GM21423 (cell line): Measurements from ENCODE around the gene NPC1L1.

Source experiments
- ATAC-seq: cut with Tn5 transposase; IDR thresholded peaks from one replicate; pipeline ENCODE4 v1.9.1; 2021; ENCODE audit warnings: mild to moderate bottlenecking, moderate library complexity; ENCODE audit not compliant: unreplicated experiment

Gene NPC1L1

GRCh38 chr7:44541028-44541869 lies at the start of gene NPC1L1:
NPC1L1 (minus strand) TSS chr7:44541330; CDS start chr7:44541259, 71 bp downstream.
- no peak for ATAC-seq

- ATAC-seq = no peak
Observed at GRCh38 chr7:44590910-44591309, 49.8 kb upstream of the NPC1L1 start.

DNA sequence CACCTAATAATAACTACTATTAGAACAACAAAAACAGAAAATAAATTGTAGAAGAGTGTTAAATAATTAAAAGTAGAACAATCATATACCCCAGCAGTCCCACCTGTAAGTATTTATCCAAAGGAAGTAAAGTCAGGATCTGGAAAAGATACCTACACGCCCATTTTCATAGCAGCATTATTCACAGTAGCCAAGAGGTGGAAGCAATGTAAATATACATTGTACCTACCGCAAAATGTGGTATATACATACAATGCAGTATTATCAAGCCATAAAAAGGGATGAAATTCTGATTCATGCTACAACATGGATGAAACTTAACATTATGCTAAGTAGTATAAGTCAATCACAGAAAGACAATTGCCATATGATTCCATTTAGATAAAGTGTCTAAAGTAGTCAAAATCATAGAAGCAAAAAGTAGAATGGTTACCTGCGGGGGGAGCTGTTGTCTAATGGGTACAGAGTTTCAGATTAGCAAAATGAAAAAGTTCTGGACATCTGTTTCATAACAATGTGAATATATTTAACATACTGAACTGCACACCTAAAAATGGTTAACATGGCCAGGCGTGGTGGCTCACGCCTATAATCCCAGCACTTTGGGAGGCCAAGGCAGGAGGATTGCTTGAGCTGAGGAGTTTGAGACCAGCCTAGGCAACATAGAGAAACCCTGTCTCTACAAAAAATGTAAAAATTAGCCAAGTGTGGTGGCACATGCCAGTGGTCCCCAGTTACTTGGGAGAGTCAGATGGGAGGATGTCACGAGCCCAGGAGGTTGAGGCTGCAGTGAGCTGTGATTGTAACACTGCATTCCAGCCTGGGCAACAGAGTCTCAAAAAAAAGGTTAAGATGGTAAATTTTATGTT lies 46.9 kb upstream of the NPC1L1 start:
- ATAC-seq = no peak

DNA sequence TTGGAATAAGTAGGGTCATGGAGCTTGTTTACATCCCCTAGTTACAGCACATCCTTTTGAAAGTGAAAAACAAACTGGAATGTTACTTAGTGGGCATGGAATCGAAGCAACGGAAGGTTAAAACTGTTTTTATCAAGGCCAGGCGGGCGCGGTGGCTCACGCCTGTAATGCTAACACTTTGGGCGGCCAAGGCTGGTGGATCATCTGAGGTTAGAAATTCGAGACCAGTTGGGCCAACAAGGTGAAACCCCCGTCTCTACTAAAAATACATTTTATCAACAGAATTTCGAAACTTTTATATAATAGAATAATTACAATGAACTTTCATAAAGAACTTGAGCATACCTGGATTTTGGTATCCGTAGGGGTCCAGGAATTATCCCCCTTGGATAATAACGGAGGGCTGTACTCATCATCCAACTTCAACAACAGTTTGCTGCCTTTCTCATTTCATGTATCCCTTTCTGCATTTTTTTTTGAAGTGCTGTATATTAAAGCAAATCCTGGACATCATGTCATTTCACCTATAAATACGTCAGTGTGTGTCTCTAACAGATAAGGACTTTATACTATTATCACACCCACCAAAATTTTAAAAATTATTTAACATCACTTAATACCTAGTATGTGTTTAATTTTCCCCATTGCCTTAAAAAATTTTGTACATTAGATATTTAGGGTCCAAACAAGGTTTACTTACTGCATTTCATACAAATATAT lies 42.2 kb upstream of the NPC1L1 start:
- no peak for ATAC-seq

DNA sequence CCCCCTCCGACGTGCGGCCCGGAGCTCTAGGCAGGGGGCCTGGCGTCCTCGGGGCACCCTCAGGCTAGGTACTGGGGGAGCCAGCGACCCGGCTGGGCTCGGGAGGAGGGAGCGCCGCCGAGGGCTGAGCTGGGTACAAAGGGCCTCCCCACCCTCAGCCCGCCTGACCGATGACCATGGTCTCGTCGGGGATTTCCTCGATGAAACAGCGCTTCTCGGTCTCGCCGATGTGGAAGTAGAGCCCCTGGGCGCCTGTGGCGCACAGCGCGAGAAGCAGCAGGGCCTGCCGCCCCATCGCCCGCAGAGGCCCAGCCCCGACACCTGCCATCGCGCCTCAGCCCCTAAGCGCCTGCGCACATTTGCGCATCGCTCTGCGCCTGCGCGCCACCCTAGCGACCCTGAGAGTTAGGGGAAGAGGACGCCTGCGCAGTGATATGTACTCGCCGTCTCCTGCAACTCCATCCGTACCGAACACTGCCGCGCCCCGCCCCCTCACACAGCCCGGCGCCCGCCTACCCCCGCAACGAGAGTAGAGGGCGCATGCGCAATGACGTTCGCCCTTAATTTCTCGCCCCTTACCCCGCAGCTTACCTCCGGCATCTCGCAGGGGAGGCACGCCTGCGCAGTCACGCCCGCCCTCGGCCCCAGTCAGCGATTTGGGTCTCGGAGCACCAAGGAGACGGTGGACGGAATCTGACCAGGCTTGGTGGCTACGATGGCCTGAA lies 40.9 kb upstream of the NPC1L1 start, which contains the start of gene TMED4:
Gene TMED4 (minus strand): TSS at position 353 of the 725 bp plus-strand sequence. CDS start 25 bp downstream, at position 328.
- ATAC-seq = peak; percentile 81

GRCh38 chr7:44580945-44581878 lies 40.1 kb upstream of the NPC1L1 start:
- ATAC-seq = peak; percentile 28

- no peak for ATAC-seq
Observed at GRCh38 chr7:44576228-44576627, 35.1 kb upstream of the NPC1L1 start.

DNA sequence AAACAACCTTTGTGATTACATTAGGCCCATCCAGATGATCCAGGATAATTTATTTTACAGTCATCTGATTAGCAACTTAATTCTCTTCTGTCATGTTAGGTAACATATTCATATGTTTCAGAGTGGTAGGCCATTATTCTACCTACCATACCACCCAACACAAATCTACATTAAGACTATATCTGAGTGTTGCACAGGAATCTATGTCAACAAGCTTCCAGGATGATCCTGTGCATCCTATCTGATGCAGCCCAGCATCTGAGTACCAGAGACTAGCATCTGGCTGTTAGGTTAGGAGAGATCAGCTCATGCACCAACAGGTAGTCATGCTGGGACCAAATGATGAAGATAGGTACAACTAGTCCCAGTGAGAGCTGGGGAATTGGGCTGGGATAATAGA lies 33.9 kb upstream of the NPC1L1 start:
- ATAC-seq = no peak

DNA sequence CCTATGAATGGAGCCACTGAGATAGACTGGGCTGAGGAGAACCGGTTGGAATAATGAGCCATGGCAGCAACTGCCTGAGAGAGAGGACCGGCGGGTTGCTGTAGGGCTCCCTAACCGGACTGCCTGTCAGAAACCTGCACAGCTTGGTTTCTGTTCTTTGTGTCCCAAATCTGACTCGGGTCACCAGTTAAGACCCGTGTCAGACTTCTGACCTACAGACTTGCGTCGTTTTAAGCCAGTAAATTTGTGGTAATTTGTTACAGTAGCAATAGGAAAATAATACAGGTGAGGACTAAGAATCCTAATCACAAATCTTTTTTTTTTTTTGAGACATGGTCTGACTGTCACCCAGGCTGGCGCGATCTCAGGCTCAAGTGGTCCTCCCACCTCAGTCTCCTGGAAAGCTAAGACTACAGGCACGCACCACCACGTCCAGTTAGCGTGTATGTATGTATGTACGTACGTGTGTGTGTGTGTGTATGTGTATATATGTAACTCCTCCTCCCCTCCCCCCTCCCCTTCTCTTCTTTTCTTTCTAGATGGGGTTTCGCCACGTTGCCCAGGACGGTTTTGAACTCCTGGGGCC lies 33.2 kb upstream of the NPC1L1 start:
- no peak for ATAC-seq

DNA sequence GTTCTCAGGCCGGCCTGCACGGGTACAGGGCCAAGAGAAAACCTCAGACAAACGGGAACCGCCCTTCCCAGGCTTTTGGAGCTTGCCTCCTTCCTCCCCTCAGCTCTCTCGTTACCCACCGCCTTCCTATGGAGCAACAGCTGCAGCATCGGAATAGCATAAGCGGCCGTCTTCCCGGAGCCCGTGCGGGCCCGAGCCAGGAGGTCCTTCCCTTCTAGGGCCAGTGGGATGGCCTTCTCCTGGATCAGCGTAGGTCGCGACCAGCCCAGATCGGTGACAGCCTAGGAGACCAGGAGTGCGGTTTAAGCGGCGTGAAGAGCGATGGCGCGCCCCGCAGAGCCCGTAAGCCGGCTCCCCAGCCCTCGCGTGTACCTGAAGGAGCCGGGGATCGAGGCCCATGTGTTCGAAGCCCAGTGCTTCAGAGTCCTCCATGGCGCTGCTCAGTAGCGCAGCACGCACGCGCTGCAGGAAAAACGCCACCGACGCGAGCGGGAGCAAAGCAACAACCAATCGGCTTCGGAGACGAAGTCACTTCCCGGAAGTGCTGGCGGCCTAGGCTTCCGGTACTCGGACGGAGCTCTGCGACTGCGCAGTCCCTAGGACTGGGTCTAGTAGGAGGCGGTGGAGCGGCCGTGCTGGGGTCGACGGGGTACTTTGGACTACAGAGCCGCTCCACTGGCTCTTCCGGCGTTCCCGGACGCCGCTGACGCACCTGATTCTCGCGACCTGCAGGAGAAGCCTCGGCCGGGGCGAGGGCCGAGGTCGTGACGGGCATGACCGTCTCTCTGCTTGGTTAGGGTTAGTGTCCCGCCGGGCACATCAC lies 32.5 kb upstream of the NPC1L1 start, which contains the start of gene DDX56:
Gene DDX56 (minus strand): TSS at position 445 of the 823 bp plus-strand sequence. CDS start 13 bp downstream, at position 432.
- peak; percentile 85 for ATAC-seq

- ATAC-seq = no peak
Observed at GRCh38 chr7:44572771-44573170, 31.6 kb upstream of the NPC1L1 start.

DNA sequence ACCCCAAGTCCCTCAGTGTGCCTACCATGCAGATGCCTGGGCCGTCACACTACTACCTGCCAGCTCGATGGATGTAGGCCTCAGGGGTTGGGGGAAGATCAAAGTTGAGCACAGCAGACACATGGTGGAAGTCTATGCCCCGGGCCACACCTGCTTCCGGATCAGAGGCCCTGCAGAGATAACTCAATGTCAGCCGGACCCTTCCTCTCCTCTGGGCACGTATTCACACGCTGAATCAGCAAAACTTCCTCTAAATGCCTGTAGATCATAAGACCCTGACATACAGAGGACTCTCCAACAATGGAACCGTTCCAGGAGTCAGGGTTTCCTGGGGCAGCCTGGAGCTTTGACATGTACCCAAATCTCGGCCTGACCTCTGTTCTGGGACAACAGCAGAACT lies 28.8 kb upstream of the NPC1L1 start:
- no peak for ATAC-seq

- no peak for ATAC-seq
Observed at GRCh38 chr7:44568771-44569560, 27.8 kb upstream of the NPC1L1 start.

DNA sequence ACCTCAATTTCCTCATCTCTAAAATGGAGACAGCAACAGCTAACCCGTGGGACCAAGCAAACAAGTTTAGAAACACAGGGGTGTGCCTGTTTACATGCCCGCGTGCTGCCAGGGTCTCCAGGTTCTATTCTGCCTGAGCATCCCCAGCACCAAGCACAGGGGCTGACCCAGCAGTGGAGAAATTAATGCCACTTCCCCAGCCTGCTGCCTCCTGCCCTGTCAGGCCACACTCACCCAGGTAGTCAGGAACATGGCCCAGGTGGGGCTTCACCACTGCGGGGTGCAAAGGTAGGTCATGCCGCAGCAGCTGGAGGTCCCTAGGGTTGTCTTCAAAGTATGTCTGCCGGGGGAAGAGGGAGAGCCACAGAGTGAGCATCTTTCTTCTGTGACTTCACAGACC lies 26.8 kb upstream of the NPC1L1 start:
- no peak for ATAC-seq

DNA sequence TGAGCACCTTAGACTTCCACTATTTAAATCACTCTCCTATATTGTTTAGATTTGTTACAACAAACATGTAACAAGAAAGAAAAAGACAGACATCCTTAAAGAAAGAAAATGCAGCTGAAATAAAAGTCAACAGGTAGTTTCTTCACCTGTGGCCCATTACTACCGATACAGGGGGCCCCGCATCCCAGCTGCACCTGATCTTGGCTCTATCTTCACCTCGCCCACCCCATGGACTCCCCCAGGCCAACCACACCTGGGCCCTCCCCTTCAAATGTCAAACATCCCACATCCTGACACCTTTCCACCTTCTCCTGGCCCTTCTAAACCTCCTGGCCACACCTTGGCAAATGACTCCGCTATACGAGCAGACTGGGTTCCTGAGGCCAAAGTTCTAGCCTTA lies 25.6 kb upstream of the NPC1L1 start:
- ATAC-seq = no peak

DNA sequence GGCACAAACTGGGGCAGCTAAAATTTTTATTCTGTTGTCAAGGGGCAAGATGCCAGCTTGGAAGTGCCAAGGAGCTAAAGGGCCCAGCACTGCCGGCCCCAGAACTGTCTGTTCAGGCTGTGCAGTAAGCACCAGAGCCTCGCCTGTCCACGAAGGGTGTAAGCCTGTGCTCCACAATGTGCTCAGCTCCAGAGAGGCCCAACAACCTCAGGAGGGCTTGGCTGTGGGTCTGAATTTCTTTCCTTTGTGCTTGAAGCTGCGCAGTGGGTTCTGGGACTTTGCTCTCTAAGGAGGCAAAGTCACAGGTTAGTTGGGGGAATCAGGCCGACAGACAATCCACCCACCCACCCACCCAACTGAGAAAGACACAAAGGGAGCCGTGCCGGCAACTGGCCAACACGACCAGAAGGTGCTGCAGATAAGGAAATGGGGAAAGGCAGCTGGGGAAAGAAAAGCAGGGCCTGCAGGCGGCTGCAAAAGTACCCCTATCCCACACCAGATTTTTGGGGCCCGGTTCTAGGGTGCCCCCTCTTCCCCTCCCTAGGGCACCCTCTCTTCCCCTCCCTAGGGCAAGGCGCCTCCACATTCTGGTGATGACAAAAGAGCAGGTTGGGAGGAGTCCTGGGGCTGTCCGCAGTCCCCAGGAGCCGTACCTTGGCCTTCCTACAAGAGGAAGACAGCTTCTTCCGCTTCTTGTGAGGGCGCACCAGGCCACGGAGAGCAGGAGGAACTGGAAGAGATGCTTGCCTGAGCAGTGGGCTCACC lies 24.8 kb upstream of the NPC1L1 start:
- ATAC-seq = peak; percentile 26
